Kidney capillary endothelial cell (primary cell): ENCODE measurements around the gene TROAP.
"Not testable (repeated sequence)": the region's sequence is repeated elsewhere in the genome, so short reads cannot be mapped to it uniquely, and the experiment has no call there.

ENCODE experiments used
- DNase-seq: peaks from one replicate; pipeline ENCODE4 v3.0.0-alpha.2; 2018; ENCODE audit warnings: low spot score

The TROAP gene

DNA sequence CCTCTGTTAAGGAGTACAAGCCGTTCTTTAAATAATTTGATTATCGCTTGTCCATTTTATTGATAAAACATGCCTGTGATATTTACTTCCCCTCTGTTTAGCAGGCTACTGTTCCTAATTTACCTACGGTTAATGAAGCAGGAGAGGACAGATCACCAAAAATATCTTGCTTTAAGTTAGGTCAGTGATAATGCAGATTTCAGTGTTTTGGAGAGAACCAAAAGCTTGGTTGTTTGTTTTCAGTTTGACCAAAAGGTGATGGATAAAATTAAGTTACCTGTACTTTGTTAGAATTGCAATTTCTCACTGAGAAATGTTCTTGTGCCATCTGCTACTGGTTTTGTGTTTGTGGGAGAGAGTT lies 45.2 kb downstream of the TROAP start:
- DNase-seq: no peak

DNA sequence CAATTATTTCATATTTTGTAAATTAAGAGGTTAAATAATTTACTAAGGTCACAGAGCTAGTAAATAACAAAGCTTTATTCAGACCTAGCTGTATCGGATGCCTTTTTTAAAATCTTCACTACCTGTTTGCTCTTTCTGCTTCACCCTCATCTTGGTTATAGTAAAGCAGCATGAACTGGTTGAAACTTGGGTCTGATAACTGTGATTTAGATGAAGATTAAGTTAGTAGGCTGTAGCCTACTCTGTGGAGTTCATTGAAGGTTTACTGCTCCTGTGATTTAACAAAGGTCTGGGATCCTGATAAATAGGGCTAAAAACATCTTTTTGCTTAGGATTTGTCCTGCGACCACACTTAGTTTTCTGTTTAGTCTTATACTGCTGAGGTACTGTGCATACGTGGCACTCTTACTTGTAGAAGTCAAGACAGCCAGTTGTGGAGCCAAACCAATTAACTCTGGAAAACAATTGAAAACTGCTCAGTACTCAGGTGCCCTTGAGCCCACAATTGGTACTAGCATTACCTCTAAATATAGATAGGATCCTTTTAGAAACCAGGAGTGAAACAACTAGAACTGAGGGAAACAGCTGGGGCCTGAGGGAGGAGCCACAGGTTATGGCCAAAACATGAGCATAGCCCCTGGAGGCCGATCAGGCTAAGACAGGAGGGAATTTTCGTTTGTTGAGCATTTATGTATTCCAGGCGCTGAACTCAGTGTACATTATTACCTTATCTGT lies 46.5 kb downstream of the TROAP start:
- no peak for DNase-seq

GRCh38 chr12:49370539-49370938 lies 47.5 kb downstream of the TROAP start:
- DNase-seq: no peak

DNA sequence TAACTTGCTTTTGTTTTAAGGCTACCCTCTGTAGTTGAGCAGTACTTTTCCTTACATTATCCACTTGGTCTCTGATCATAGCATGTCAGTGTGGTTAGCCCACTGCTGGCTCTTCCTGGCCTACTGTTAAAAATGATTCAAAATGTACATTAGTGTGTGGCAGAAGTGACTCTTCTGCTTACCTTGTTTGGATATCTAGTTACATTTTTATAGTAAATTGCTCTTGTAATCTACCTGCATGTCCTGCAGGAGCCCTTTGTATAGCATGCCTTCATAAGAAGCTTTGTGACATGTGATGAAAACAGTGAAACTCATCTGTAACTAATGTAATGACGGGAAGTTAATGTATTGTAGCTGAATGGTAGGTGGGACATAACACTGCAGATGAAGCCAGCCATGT lies 52.4 kb downstream of the TROAP start:
- DNase-seq: no peak

- DNase-seq: no peak
Measured at GRCh38 chr12:49377386-49377785, 54.3 kb downstream of the TROAP start.

- not testable (repeated sequence) for DNase-seq
Measured at GRCh38 chr12:49380184-49380583, 57.1 kb downstream of the TROAP start.
